ENCODE measurements around the gene STRA6. TPM values are rescaled to one million over a fixed set of nuclear protein-coding genes. Genes with fewer than 3 reads are reported as not detected.

The STRA6 gene
- total and polyA plus RNA-seq, 2 of the 8 experiments (the other 6 are each of a cell fraction or from before 2014, with no cell fraction given) = 9.3 to 14.5 TPM

- WGBS, 2 experiments (ENCODE audit: extremely low coverage in 1 of 2, insufficient coverage in 1 of 2, insufficient read length in 1 of 2, insufficient replicate concordance in 2 of 2, low coverage in 1 of 2, low lambda C conversion rate in 2 of 2, missing lambda C conversion rate in 1 of 2) = 85% methylated on average over 4 of the region's 4 CpGs; no CpG with 5 or more reads in 1 of the 2 experiments
- no peaks in the 10 kb centered on the region for H3K79me2 ChIP-seq (ENCODE audit: control insufficient read depth in 1 of 2, insufficient read depth in 2 of 2, low read length in 2 of 2)
- no peaks in the 10 kb centered on the region for H3K36me3 ChIP-seq (ENCODE audit: control insufficient read depth in 2 of 4, insufficient read depth in 4 of 4, low read length in 3 of 4)
- H3K27me3 ChIP-seq (replicated peaks in 1 of 4; ENCODE audit: control insufficient read depth in 3 of 4, extremely low read depth in 1 of 4, insufficient read depth in 3 of 4, low read length in 3 of 4) = peaks cover 0 to 9% (median 2%) of the 10 kb centered on the region in 4 experiments; a peak in 4 of 7 replicates
- no peak overlapping the region for H3K56ac ChIP-seq (replicated peaks; ENCODE audit: insufficient read length, low read depth, low read length)
- no peak overlapping the region for H3K9ac ChIP-seq (replicated peaks in 1 of 4; ENCODE audit: extremely low read depth in 1 of 4, low read depth in 3 of 4, low read length in 3 of 4)
- no peak overlapping the region for H3K14ac ChIP-seq (ENCODE audit: insufficient read length)
- H3K18ac ChIP-seq (ENCODE audit: extremely low read depth, low read length) = no peak overlapping the region
- H2AFZ ChIP-seq (ENCODE audit: low read length) = no peak overlapping the region
- no peak overlapping the region for H2BK120ac ChIP-seq (replicated peaks; ENCODE audit: low read depth, low read length)
- 0 out of 2 replicates have a peak overlapping the region, but pooled peaks have one; percentile 4 for H2BK15ac ChIP-seq (ENCODE audit: low read length)
- no peaks in the 10 kb centered on the region for H3K9me3 ChIP-seq (ENCODE audit: insufficient read depth in 2 of 2, low read depth in 1 of 2, low read length in 1 of 2)
- H2BK20ac ChIP-seq (ENCODE audit: low read length) = no peak overlapping the region
- no peak overlapping the region for H3K23ac ChIP-seq (ENCODE audit: insufficient read length)
- H2BK5ac ChIP-seq (ENCODE audit: low read depth, low read length) = no peak overlapping the region
- H2BK12ac ChIP-seq (ENCODE audit: low read depth, low read length) = no peak overlapping the region; the same call in 1 of the 2 replicates
- no peak for TF ChIP-seq JUND (IDR thresholded peaks at IDR 0.05; ENCODE audit: low read length)
- no peaks in the 10 kb centered on the region for H3K79me1 ChIP-seq (ENCODE audit: low read depth, low read length)
- H3K4ac ChIP-seq (replicated peaks; ENCODE audit: insufficient read length, low read depth, low read length) = no peak overlapping the region
- H4K8ac ChIP-seq (ENCODE audit: extremely low read depth, insufficient read depth, low read length) = no peak overlapping the region
- no peak overlapping the region for H3K27ac ChIP-seq (ENCODE audit: low read depth, low read length)
- H3K4me3 ChIP-seq (ENCODE audit: extremely low read depth in 1 of 4, insufficient read depth in 2 of 4, low read depth in 3 of 4, low read length in 4 of 4) = no peak overlapping the region
- ChIA-PET CTCF (ENCODE audit: partially characterized antibody) (interaction anchor here (0.9 to 5.2 kb wide), 11 partner anchors 7 to 97 kb away, joined by 3 to 24 read pairs (median 7); partner anchors contain the start of gene STRA6), POLR2A (ENCODE audit: partially characterized antibody) (interaction anchor here (1.1 to 1.9 kb wide), 3 partner anchors 20 to 66 kb away, joined by 3 to 5 read pairs (median 4); no protein-coding TSS in a partner anchor)
- H4K91ac ChIP-seq (replicated peaks; ENCODE audit: insufficient read length, low read length) = no peak overlapping the region
- H2AK5ac ChIP-seq (ENCODE audit: low read depth, low read length) = peak overlapping the region; percentile 60; the same call in 1 of the 2 replicates
- FAIRE-seq (no peak), DNase-seq (ENCODE audit: low read depth in 1 of 2, low spot score in 2 of 2) (no peak)
- H4K5ac ChIP-seq (ENCODE audit: insufficient read length, low read depth, low read length) = no peak overlapping the region
- no peak overlapping the region for H3K4me2 ChIP-seq (ENCODE audit: insufficient read depth in 1 of 2, low read depth in 2 of 2, low read length in 2 of 2)
- H4K20me1 ChIP-seq (replicated peaks in 1 of 2; ENCODE audit: control insufficient read depth in 1 of 2, insufficient read depth in 2 of 2, low read length in 2 of 2) = no peaks in the 10 kb centered on the region
- peaks cover 0 to 30% (median 21%) of the 10 kb centered on the region in 4 experiments; a peak in 6 of 7 replicates for H3K4me1 ChIP-seq (replicated peaks in 1 of 4; ENCODE audit: control insufficient read depth in 3 of 4, insufficient read depth in 4 of 4, low read length in 3 of 4)
- peaks cover 4% of the 10 kb centered on the region; the same call in 1 of the 2 replicates for H3K23me2 ChIP-seq (ENCODE audit: low read depth, low read length)
Observed at GRCh38 chr15:74240897-74241614, 38.5 kb upstream of the STRA6 start.

Data from H1 (cell line).